H1 (cell line): ENCODE results near the gene TDRD9. TPM values are rescaled to one million over a fixed set of nuclear protein-coding genes. Genes with fewer than 3 reads are reported as not detected.

Experiments
- CTCF ChIA-PET: fragments of 300-600 bp; sonication (Branson Sonifier 250); formaldehyde crosslinking; loops from one replicate; lab custom pipeline; 2021; ENCODE audit not compliant: partially characterized antibody; lab: Charles Lee
- POLR2A ChIA-PET: fragments of 300-600 bp; sonication (Branson Sonifier 250); formaldehyde crosslinking; loops from one replicate; lab custom pipeline; 2021; ENCODE audit warnings: inconsistent platforms; ENCODE audit not compliant: partially characterized antibody; lab: Charles Lee
- DNase-seq, 2 experiments: peaks; one replicate each; pipeline versions ENCODE4 v3.0.0 to v3.0.0-alpha.2; 2010 to 2022; ENCODE audit warnings: low spot score in 2 of 2, low read depth in 1 of 2, mixed read lengths in 1 of 2
- FAIRE-seq: peaks from 2 replicates; lab custom pipeline; 2011; peaks lifted over from hg19 to GRCh38; lab: Jason Lieb, UNC
- H2AFZ ChIP-seq: 2 replicates; pipeline ENCODE4 v1.8.1; 2012; ENCODE audit warnings: low read length, inconsistent platforms
- H2AK5ac ChIP-seq: 2 replicates; pipeline ENCODE4 v1.6.1; 2013; ENCODE audit warnings: low read depth, low read length
- H2BK120ac ChIP-seq: replicated peaks from 2 replicates; pipeline ENCODE3; 2013; ENCODE audit warnings: low read depth, low read length, inconsistent platforms
- H2BK12ac ChIP-seq: 2 replicates; pipeline ENCODE4 v1.6.1; 2013; ENCODE audit warnings: low read depth, low read length
- H2BK15ac ChIP-seq: 2 replicates; pipeline ENCODE4 v1.6.1; 2013; ENCODE audit warnings: low read length
- H2BK20ac ChIP-seq: 2 replicates; pipeline ENCODE4 v1.6.1; 2013; ENCODE audit warnings: low read length
- H2BK5ac ChIP-seq: 2 replicates; pipeline ENCODE4 v1.6.1; 2013; ENCODE audit warnings: low read depth, low read length
- H3K14ac ChIP-seq: 2 replicates; pipeline ENCODE4 v1.6.1; 2013; ENCODE audit warnings: inconsistent platforms; ENCODE audit not compliant: insufficient read length
- H3K18ac ChIP-seq: 2 replicates; pipeline ENCODE4 v1.6.1; 2013; ENCODE audit warnings: low read length; ENCODE audit errors: extremely low read depth
- H3K23ac ChIP-seq: 2 replicates; pipeline ENCODE4 v1.6.1; 2013; ENCODE audit warnings: inconsistent platforms; ENCODE audit not compliant: insufficient read length
- H3K23me2 ChIP-seq: 2 replicates; pipeline ENCODE4 v1.6.1; 2013; ENCODE audit warnings: low read depth, low read length
- H3K27ac ChIP-seq: 2 replicates; pipeline ENCODE4 v1.6.1; 2011; ENCODE audit warnings: low read depth, low read length, inconsistent platforms
- H3K27me3 ChIP-seq, 4 experiments: replicated peaks in 1 of 4; 1 replicate in 1 of 4; 2 replicates in 3 of 4; pipeline versions ENCODE4 v1.6.1 to v1.8.1; 2011 to 2013; ENCODE audit warnings: low read length in 3 of 4, mild to moderate bottlenecking in 3 of 4, inconsistent platforms in 2 of 4, mixed read lengths in 2 of 4, moderate library complexity in 1 of 4; ENCODE audit not compliant: control insufficient read depth in 3 of 4, insufficient read depth in 3 of 4; ENCODE audit errors: extremely low read depth in 1 of 4
- H3K36me3 ChIP-seq, 4 experiments: 2 replicates each; pipeline versions ENCODE4 v1.6.1 to v1.8.1; 2011 to 2013; ENCODE audit warnings: mild to moderate bottlenecking in 4 of 4, low read length in 3 of 4, moderate library complexity in 2 of 4, control low read depth in 1 of 4, inconsistent platforms in 1 of 4; ENCODE audit not compliant: insufficient read depth in 4 of 4, control insufficient read depth in 2 of 4
- H3K4ac ChIP-seq: replicated peaks from 2 replicates; pipeline ENCODE3; 2013; ENCODE audit warnings: low read length, low read depth, mixed read lengths, inconsistent platforms; ENCODE audit not compliant: insufficient read length
- H3K4me1 ChIP-seq, 4 experiments: replicated peaks in 1 of 4; 1 replicate in 1 of 4; 2 replicates in 3 of 4; pipeline versions ENCODE4 v1.6.1 to v1.8.1; 2011 to 2013; ENCODE audit warnings: low read length in 3 of 4, inconsistent platforms in 2 of 4, mixed read lengths in 1 of 4; ENCODE audit not compliant: insufficient read depth in 4 of 4, control insufficient read depth in 3 of 4
- H3K4me2 ChIP-seq, 2 experiments: 2 replicates each; pipeline versions ENCODE4 v1.6.1 to v1.8.1; 2011 to 2013; ENCODE audit warnings: low read depth in 2 of 2, low read length in 2 of 2, control low read depth in 1 of 2, inconsistent platforms in 1 of 2, mild to moderate bottlenecking in 1 of 2; ENCODE audit not compliant: insufficient read depth in 1 of 2
- H3K4me3 ChIP-seq, 4 experiments: fragments of 200-600, 300-600 bp in 1 of 4; sonication (generic), shearing (Covaris generic), sonication (Bioruptor Twin) in 1 of 4; 2 replicates each; pipeline versions ENCODE4 v1.5.1 to v1.8.1; 2011 to 2016; ENCODE audit warnings: low read length in 4 of 4, low read depth in 3 of 4, control low read depth in 2 of 4, inconsistent platforms in 2 of 4, mild to moderate bottlenecking in 2 of 4, mixed read lengths in 1 of 4, moderate library complexity in 1 of 4; ENCODE audit not compliant: insufficient read depth in 2 of 4; ENCODE audit errors: extremely low read depth in 1 of 4
- H3K56ac ChIP-seq: replicated peaks from 2 replicates; pipeline ENCODE3; 2013; ENCODE audit warnings: low read depth, mild to moderate bottlenecking, mixed read lengths, low read length, inconsistent platforms; ENCODE audit not compliant: insufficient read length
- H3K79me1 ChIP-seq: 2 replicates; pipeline ENCODE4 v1.6.1; 2013; ENCODE audit warnings: low read depth, low read length, control low read depth
- H3K79me2 ChIP-seq, 2 experiments: 2 replicates each; pipeline versions ENCODE4 v1.6.1 to v1.8.1; 2012 to 2013; ENCODE audit warnings: low read length in 2 of 2, mild to moderate bottlenecking in 2 of 2, inconsistent platforms in 1 of 2; ENCODE audit not compliant: insufficient read depth in 2 of 2, control insufficient read depth in 1 of 2
- H3K9ac ChIP-seq, 4 experiments: replicated peaks in 1 of 4; 1 replicate in 1 of 4; 2 replicates in 3 of 4; pipeline versions ENCODE4 v1.6.1 to v1.8.1; 2011 to 2013; ENCODE audit warnings: low read depth in 3 of 4, low read length in 3 of 4, control low read depth in 2 of 4, mild to moderate bottlenecking in 2 of 4, moderate library complexity in 2 of 4, inconsistent platforms in 1 of 4; ENCODE audit errors: extremely low read depth in 1 of 4
- H3K9me3 ChIP-seq, 2 experiments: 2 replicates each; pipeline versions ENCODE4 v1.6.1 to v1.8.1; 2012 to 2013; ENCODE audit warnings: mild to moderate bottlenecking in 2 of 2, moderate library complexity in 2 of 2, control low read depth in 1 of 2, inconsistent platforms in 1 of 2, low read depth in 1 of 2, low read length in 1 of 2, mixed read lengths in 1 of 2; ENCODE audit not compliant: insufficient read depth in 2 of 2
- H4K20me1 ChIP-seq, 2 experiments: replicated peaks in 1 of 2; 2 replicates each; pipeline versions ENCODE3 to v1.8.1; 2011 to 2013; ENCODE audit warnings: inconsistent platforms in 2 of 2, low read length in 2 of 2, mild to moderate bottlenecking in 1 of 2; ENCODE audit not compliant: insufficient read depth in 2 of 2, control insufficient read depth in 1 of 2
- H4K5ac ChIP-seq: 2 replicates; pipeline ENCODE4 v1.6.1; 2013; ENCODE audit warnings: low read length, low read depth, mixed read lengths, inconsistent platforms; ENCODE audit not compliant: insufficient read length
- H4K8ac ChIP-seq: 2 replicates; pipeline ENCODE4 v1.8.0; 2013; ENCODE audit warnings: mild to moderate bottlenecking, moderate library complexity, low read length, inconsistent platforms; ENCODE audit not compliant: insufficient read depth; ENCODE audit errors: extremely low read depth
- H4K91ac ChIP-seq: replicated peaks from 2 replicates; pipeline ENCODE3; 2013; ENCODE audit warnings: low read length, mixed read lengths, inconsistent platforms; ENCODE audit not compliant: insufficient read length
- CEBPB ChIP-seq: IDR thresholded peaks from 2 replicates; pipeline ENCODE4 v1.6.1; 2012; ENCODE audit warnings: low read depth, low read length
- EP300 ChIP-seq, 2 experiments: IDR thresholded peaks; 1 replicate in 1 of 2; 2 replicates in 1 of 2; pipeline ENCODE4 v1.6.1; 2011 to 2012; ENCODE audit warnings: low read depth in 2 of 2, low read length in 2 of 2, mild to moderate bottlenecking in 2 of 2, borderline replicate concordance in 1 of 2, inconsistent platforms in 1 of 2, moderate library complexity in 1 of 2
- PHF8 ChIP-seq: fragments of 200-600 bp; sonication (generic); conservative IDR thresholded peaks from 2 replicates; pipeline ENCODE4 v1.7.1; 2012; ENCODE audit warnings: low read depth, mild to moderate bottlenecking, inconsistent platforms, low read length, moderate library complexity
- SIRT6 ChIP-seq: IDR thresholded peaks from one replicate; pipeline ENCODE4 v1.7.1; 2012; ENCODE audit warnings: low read length, inconsistent platforms
- SRF ChIP-seq: IDR thresholded peaks from 2 replicates; pipeline ENCODE4 v1.6.1; 2011; ENCODE audit warnings: mild to moderate bottlenecking, low read depth, low read length, moderate library complexity
- WGBS, 2 experiments: shearing (Covaris generic) in 1 of 2; methylation state at CpG; one replicate each; pipeline versions ENCODE4 v1.1.6 to v1.1.7; 2013 to 2015; ENCODE audit warnings: low lambda C conversion rate in 2 of 2, mixed read lengths in 2 of 2, inconsistent platforms in 1 of 2, low coverage in 1 of 2, missing lambda C conversion rate in 1 of 2; ENCODE audit not compliant: insufficient replicate concordance in 2 of 2, insufficient coverage in 1 of 2, insufficient read length in 1 of 2; ENCODE audit errors: extremely low coverage in 1 of 2, missing lambda C conversion rate in 1 of 2; 5-methylcytosine and 5-hydroxymethylcytosine counted together
- polyA plus RNA-seq, 7 experiments: library from polyadenylated mRNA; depleted of rRNA in 3 of 7; stranded (reverse) in 5 of 7; unstranded in 2 of 7; fragments of >200 nt in 5 of 7; fragments of 200-250 nt in 2 of 7; gene quantifications; 1 replicate in 5 of 7; 2 replicates in 1 of 7; 4 replicates in 1 of 7; pipeline versions ENCODE4 v1.2.1 to v1.2.3, GENCODE V29; 2011 to 2013; ENCODE audit warnings: missing spikeins in 2 of 7, mixed read lengths in 2 of 7
- total RNA-seq: library from RNA; stranded (reverse); fragmentation: NEBNext Ultra II Directional; extraction: Animal tissue kit (Norgen Biotek cat#: 25700); gene quantifications from 2 replicates; pipeline ENCODE4 v1.2.1, GENCODE V29; 2021

The TDRD9 gene
- total and polyA plus RNA-seq, 2 of the 8 experiments (the other 6 are each of a cell fraction or from before 2014, with no cell fraction given) = not detected

DNA sequence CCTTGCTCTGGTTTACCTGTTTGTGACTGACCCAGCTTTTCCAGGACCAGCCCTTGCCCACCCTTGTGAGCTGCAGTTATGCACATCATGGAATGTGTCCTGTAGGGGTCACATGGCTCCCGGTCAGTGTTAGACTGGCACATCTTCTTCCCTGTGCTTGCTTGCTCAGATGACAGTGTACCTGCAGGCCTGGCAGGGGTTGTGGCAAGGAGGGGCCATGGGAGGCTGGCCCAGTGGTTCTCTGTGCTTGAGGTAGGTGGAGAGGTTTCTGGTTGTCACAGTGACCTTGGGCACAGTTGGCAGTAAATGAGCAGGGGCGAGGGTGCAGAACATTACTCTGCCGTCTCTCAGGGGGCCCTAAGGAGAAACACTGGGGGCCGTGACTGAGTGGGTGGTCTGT is 41.7 kb downstream of the TDRD9 start:
- no peaks in the 10 kb centered on the region for H4K20me1 ChIP-seq
- no peak overlapping the region for H2BK5ac ChIP-seq
- no peak overlapping the region for H3K9ac ChIP-seq
- no peak overlapping the region for H3K4me2 ChIP-seq
- CTCF ChIA-PET = no interaction called here
- H3K4ac ChIP-seq = no peak overlapping the region
- no peak for TF ChIP-seq SIRT6
- no peak for TF ChIP-seq SRF
- TF ChIP-seq CEBPB = no peak
- TF ChIP-seq EP300 (IDR thresholded peaks at IDR 0.05; ENCODE audit: borderline replicate concordance in 1 of 2, low read depth in 2 of 2, low read length in 2 of 2) = no peak
- TF ChIP-seq PHF8 = no peak
- DNase-seq (no peak), FAIRE-seq (no peak)
- no peaks in the 10 kb centered on the region for H3K9me3 ChIP-seq
- no peak overlapping the region for H2AK5ac ChIP-seq
- POLR2A ChIA-PET = no interaction called here
- no peak overlapping the region for H2BK15ac ChIP-seq
- H4K91ac ChIP-seq = no peak overlapping the region
- H3K79me1 ChIP-seq = no peaks in the 10 kb centered on the region
- H3K56ac ChIP-seq = no peak overlapping the region
- no peak overlapping the region for H3K4me3 ChIP-seq
- H2AFZ ChIP-seq = no peak overlapping the region
- no peaks in the 10 kb centered on the region for H3K36me3 ChIP-seq
- no peak overlapping the region for H3K23ac ChIP-seq
- no peaks in the 10 kb centered on the region for H3K23me2 ChIP-seq
- H2BK12ac ChIP-seq = no peak overlapping the region
- H3K14ac ChIP-seq = no peak overlapping the region
- no peak overlapping the region for H4K8ac ChIP-seq
- WGBS, 2 experiments = 87% methylated on average over 4 of the region's 4 CpGs; no CpG with 5 or more reads in 1 of the 2 experiments
- H3K18ac ChIP-seq = no peak overlapping the region
- no peaks in the 10 kb centered on the region for H3K79me2 ChIP-seq
- H2BK20ac ChIP-seq = no peak overlapping the region
- no peaks in the 10 kb centered on the region for H3K27me3 ChIP-seq
- no peak overlapping the region for H3K27ac ChIP-seq
- no peaks in the 10 kb centered on the region for H3K4me1 ChIP-seq
- no peak overlapping the region for H4K5ac ChIP-seq
- no peak overlapping the region for H2BK120ac ChIP-seq
